ENCODE results near the gene SPATA19.

GRCh38 chr11:133828871-133829270 lies 16.4 kb downstream of the SPATA19 start:
- TF ChIP-seq CTCF (IDR thresholded peaks at IDR 0.05; ENCODE audit: insufficient read depth, low read length, poor library complexity, severe bottlenecking) = no peak
- TF ChIP-seq EZH2phosphoT487 (conservative IDR thresholded peaks at IDR 0.05; ENCODE audit: low read length) = no peak

Data from SU-DHL-6 (cell line).